Spleen (tissue), 7 donors: Measurements from ENCODE around the gene PCDHGA2.

Experiments
- POLR2AphosphoS5 ChIP-seq, 3 donors: sonication (generic); formaldehyde crosslinking; IDR thresholded peaks; one replicate each; pipeline ENCODE4 v1.5.1; 2017; ENCODE audit warnings: antibody characterized with exemption in 3 of 3
- TF ChIP-seq, protein P1 (sequence below), 11 experiments: fragments of 200-600 bp in 7 of 11; fragments of 450-650 bp in 4 of 11; sonication (generic) in 4 of 11; IDR thresholded peaks in 8 of 11; conservative IDR thresholded peaks in 3 of 11; 1 replicate in 7 of 11; 2 replicates in 4 of 11; pipeline versions ENCODE4 v1.4.0 to v1.8.0; 2016 to 2021; ENCODE audit warnings: antibody characterized with exemption in 11 of 11, inconsistent platforms in 4 of 11, mild to moderate bottlenecking in 1 of 11
- donor health status: DM: no; HTN: no; CAD: no; lungs with moderate emphysema.
- donor health status: DM: no; HTN: no; CAD: no.
- donor health status: DM: no; HTN: no; CAD: no.

DNA sequence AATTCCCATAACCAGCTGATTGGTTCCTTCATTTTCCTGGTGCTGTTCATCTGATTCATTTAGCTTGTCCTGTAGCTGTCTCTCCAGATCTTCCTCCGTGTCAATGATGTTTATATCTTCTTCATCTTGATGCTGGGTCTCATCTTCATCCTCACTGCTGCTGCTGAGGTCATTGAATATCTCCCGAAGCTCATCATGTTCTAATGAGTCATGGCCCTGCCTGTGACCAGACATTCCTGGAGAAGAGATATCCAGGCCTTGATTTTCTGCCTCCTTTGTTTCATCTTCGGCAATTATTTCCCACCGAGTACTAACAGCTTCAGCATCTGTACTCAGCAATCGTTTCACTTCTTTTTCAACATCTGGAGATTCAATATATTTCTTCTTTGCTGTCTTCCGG lies 19.4 kb upstream of the PCDHGA2 start:
- TF ChIP-seq POLR2AphosphoS5 (IDR thresholded peaks at IDR 0.05): no peak
- TF ChIP-seq, protein P1, sequence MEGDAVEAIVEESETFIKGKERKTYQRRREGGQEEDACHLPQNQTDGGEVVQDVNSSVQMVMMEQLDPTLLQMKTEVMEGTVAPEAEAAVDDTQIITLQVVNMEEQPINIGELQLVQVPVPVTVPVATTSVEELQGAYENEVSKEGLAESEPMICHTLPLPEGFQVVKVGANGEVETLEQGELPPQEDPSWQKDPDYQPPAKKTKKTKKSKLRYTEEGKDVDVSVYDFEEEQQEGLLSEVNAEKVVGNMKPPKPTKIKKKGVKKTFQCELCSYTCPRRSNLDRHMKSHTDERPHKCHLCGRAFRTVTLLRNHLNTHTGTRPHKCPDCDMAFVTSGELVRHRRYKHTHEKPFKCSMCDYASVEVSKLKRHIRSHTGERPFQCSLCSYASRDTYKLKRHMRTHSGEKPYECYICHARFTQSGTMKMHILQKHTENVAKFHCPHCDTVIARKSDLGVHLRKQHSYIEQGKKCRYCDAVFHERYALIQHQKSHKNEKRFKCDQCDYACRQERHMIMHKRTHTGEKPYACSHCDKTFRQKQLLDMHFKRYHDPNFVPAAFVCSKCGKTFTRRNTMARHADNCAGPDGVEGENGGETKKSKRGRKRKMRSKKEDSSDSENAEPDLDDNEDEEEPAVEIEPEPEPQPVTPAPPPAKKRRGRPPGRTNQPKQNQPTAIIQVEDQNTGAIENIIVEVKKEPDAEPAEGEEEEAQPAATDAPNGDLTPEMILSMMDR (IDR thresholded peaks at IDR 0.05 in 8 of 11, conservative IDR thresholded peaks at IDR 0.05 in 3 of 11): no peak
